AG04449 (cell line): ENCODE results near the gene C1orf56.

Source experiments
- CTCF ChIA-PET: fragments of 350-600 bp; formaldehyde crosslinking; extraction: SDS; loops from one replicate; lab custom pipeline; 2021; ENCODE audit warnings: antibody characterized with exemption; lab: Yijun Ruan, JAX
- POLR2A ChIA-PET: fragments of 400-600, 350-600 bp; formaldehyde crosslinking; extraction: SDS; loops from one replicate; lab custom pipeline; 2020; ENCODE audit warnings: antibody characterized with exemption, inconsistent platforms; lab: Yijun Ruan, JAX
- DNase-seq: peaks from one replicate; pipeline ENCODE4 v3.0.0-alpha.2; 2010; ENCODE audit warnings: low read depth, low spot score
- H3K4me3 ChIP-seq: 2 replicates; pipeline ENCODE4 v1.5.1; 2011; ENCODE audit warnings: low read depth, mild to moderate bottlenecking, control low read depth, low read length
- CTCF ChIP-seq: IDR thresholded peaks from one replicate; pipeline ENCODE4 v1.5.1; 2011; ENCODE audit warnings: mild to moderate bottlenecking, moderate library complexity, low read length, control low read depth, inconsistent platforms; ENCODE audit not compliant: insufficient read depth; ENCODE audit errors: missing control alignments

The C1orf56 gene

GRCh38 chr1:151026460-151026859, 21.1 kb upstream of the C1orf56 start:
- TF ChIP-seq CTCF, result no peak
- ChIA-PET POLR2A (no interaction called here), CTCF (interaction anchor here (0.6 to 3.3 kb wide), 5 partner anchors 12 to 73 kb away, joined by 3 to 19 read pairs (median 4); partner anchors contain the start of genes C1orf56 and MINDY1)
- DNase-seq, result no peak
- H3K4me3 ChIP-seq, result no peak overlapping the region

GRCh38 chr1:151032164-151032563, 15.4 kb upstream of the C1orf56 start:
- ChIA-PET POLR2A (no interaction called here), CTCF (interaction anchor here (0.7 to 0.9 kb wide), 3 partner anchors 9 to 40 kb away, joined by 3 read pairs; partner anchors contain the start of gene C1orf56)
- DNase-seq, result no peak
- TF ChIP-seq CTCF, result no peak
- H3K4me3 ChIP-seq, result no peak overlapping the region

GRCh38 chr1:151035167-151035566, 12.4 kb upstream of the C1orf56 start:
- POLR2A ChIA-PET, result no interaction called here
- no peak for TF ChIP-seq CTCF
- H3K4me3 ChIP-seq, result no peak overlapping the region
- CTCF ChIA-PET, result interaction anchor here (1.3 to 2.5 kb wide), 2 partner anchors 10 to 13 kb away, joined by 6 to 15 read pairs; partner anchors contain the start of gene C1orf56
- no peak for DNase-seq

GRCh38 chr1:151036356-151036755, 11.2 kb upstream of the C1orf56 start, which contains the start of gene BNIPL:
BNIPL (plus strand) TSS chr1:151036586; CDS start chr1:151036726, 140 bp downstream.
- CTCF ChIA-PET, result interaction anchor here (0.8 to 2.4 kb wide), 2 partner anchors 12 kb away, joined by 3 to 14 read pairs; no protein-coding TSS in a partner anchor
- POLR2A ChIA-PET, result no interaction called here
- no peak within 1 kb of the TSS for H3K4me3 ChIP-seq
- TF ChIP-seq CTCF, result no peak
- no peak for DNase-seq

GRCh38 chr1:151037032-151037431, 10.5 kb upstream of the C1orf56 start:
- TF ChIP-seq CTCF, result no peak
- no peak for DNase-seq
- CTCF ChIA-PET, result interaction anchor here (2.4 kb wide), 1 partner anchor 13 kb away, joined by 14 read pairs; no protein-coding TSS in a partner anchor
- no peak overlapping the region for H3K4me3 ChIP-seq
- POLR2A ChIA-PET, result no interaction called here

- POLR2A ChIA-PET, result no interaction called here
- no peak for TF ChIP-seq CTCF
- CTCF ChIA-PET, result interaction anchor here (1.2 kb wide), 1 partner anchor 15 kb away, joined by 4 read pairs; no protein-coding TSS in a partner anchor
- no peak overlapping the region for H3K4me3 ChIP-seq
- no peak for DNase-seq
These were observed 8.0 kb upstream of the C1orf56 start for GRCh38 chr1:151039521-151039920.
